Loucy (cell line): ENCODE data around the gene ZNF341.

Experiments
- EZH2phosphoT487 ChIP-seq: fragments of 200-600 bp; IDR thresholded peaks from 2 replicates; pipeline ENCODE4 v1.6.1; 2018; ENCODE audit warnings: antibody characterized with exemption, mild to moderate bottlenecking, moderate library complexity, borderline replicate concordance
- TF ChIP-seq, protein P1 (sequence below): fragments of 200-600 bp; sonication (generic); conservative IDR thresholded peaks from 2 replicates; pipeline ENCODE4 v1.5.1; 2014; ENCODE audit warnings: mild to moderate bottlenecking, antibody characterized with exemption, low read length

GRCh38 chr20:33696448-33696847 is 35.3 kb upstream of the ZNF341 start:
- TF ChIP-seq, protein P1, sequence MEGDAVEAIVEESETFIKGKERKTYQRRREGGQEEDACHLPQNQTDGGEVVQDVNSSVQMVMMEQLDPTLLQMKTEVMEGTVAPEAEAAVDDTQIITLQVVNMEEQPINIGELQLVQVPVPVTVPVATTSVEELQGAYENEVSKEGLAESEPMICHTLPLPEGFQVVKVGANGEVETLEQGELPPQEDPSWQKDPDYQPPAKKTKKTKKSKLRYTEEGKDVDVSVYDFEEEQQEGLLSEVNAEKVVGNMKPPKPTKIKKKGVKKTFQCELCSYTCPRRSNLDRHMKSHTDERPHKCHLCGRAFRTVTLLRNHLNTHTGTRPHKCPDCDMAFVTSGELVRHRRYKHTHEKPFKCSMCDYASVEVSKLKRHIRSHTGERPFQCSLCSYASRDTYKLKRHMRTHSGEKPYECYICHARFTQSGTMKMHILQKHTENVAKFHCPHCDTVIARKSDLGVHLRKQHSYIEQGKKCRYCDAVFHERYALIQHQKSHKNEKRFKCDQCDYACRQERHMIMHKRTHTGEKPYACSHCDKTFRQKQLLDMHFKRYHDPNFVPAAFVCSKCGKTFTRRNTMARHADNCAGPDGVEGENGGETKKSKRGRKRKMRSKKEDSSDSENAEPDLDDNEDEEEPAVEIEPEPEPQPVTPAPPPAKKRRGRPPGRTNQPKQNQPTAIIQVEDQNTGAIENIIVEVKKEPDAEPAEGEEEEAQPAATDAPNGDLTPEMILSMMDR = no peak
- no peak for TF ChIP-seq EZH2phosphoT487
